Mesothelial cell of epicardium (in vitro differentiated cells): ENCODE results near the gene DCT. TPM values are rescaled to one million over a fixed set of nuclear protein-coding genes. Genes with fewer than 3 reads are reported as not detected.

Experiments
- DNase-seq, 2 experiments: peaks; one replicate each; pipeline ENCODE4 v3.0.0; 2021; ENCODE audit warnings: low spot score in 2 of 2; ENCODE audit not compliant: unreplicated experiment in 2 of 2
- H3K27ac Mint-ChIP-seq: 2 replicates; pipeline ENCODE4 v1.8.0; 2021; ENCODE audit warnings: mixed read lengths
- H3K27me3 Mint-ChIP-seq: 2 replicates; pipeline ENCODE4 v1.8.0; 2021; ENCODE audit warnings: low read depth, mixed read lengths
- H3K36me3 Mint-ChIP-seq: 2 replicates; pipeline ENCODE4 v1.8.0; 2021; ENCODE audit warnings: mixed read lengths
- H3K4me1 Mint-ChIP-seq: 2 replicates; pipeline ENCODE4 v1.8.0; 2021; ENCODE audit warnings: mixed read lengths
- H3K4me3 Mint-ChIP-seq: 2 replicates; pipeline ENCODE4 v1.8.0; 2021; ENCODE audit warnings: mild to moderate bottlenecking, moderate library complexity, mixed read lengths
- H3K9me3 Mint-ChIP-seq: 2 replicates; pipeline ENCODE4 v1.8.0; 2021; ENCODE audit warnings: mixed read lengths
- CTCF ChIP-seq: fragments of 200-600 bp; sonication (generic); IDR thresholded peaks from one replicate; pipeline ENCODE4 v1.5.0; 2021; ENCODE audit warnings: antibody characterized with exemption; ENCODE audit not compliant: unreplicated experiment
- total RNA-seq: library from RNA; stranded (reverse); gene quantifications from 3 replicates; pipeline ENCODE4 v1.2.1, GENCODE V29; 2021

DCT gene
- total RNA-seq, 1 donor from 2014 or later, result 0.04 TPM

- no peak overlapping the region for H3K27ac Mint-ChIP-seq
- peaks cover 46% of the 10 kb centered on the region for H3K4me1 Mint-ChIP-seq
- no peak overlapping the region for H3K4me3 Mint-ChIP-seq
- H3K9me3 Mint-ChIP-seq, result peaks cover 14% of the 10 kb centered on the region
- no peak for DNase-seq
- peaks cover 7% of the 10 kb centered on the region for H3K36me3 Mint-ChIP-seq
- no peaks in the 10 kb centered on the region for H3K27me3 Mint-ChIP-seq
- no peak for TF ChIP-seq CTCF
These were observed 65.9 kb downstream of the DCT start for GRCh38 chr13:94413598-94413944.

GRCh38 chr13:94412870-94413597 lies 66.4 kb downstream of the DCT start:
- peaks cover 46% of the 10 kb centered on the region for H3K4me1 Mint-ChIP-seq
- peaks cover 7% of the 10 kb centered on the region for H3K36me3 Mint-ChIP-seq
- DNase-seq, result no peak
- no peak overlapping the region for H3K4me3 Mint-ChIP-seq
- H3K9me3 Mint-ChIP-seq, result peaks cover 14% of the 10 kb centered on the region
- H3K27ac Mint-ChIP-seq, result no peak overlapping the region
- no peak for TF ChIP-seq CTCF
- H3K27me3 Mint-ChIP-seq, result no peaks in the 10 kb centered on the region

- H3K36me3 Mint-ChIP-seq, result peaks cover 7% of the 10 kb centered on the region
- DNase-seq, result no peak
- peaks cover 46% of the 10 kb centered on the region for H3K4me1 Mint-ChIP-seq
- H3K27ac Mint-ChIP-seq, result no peak overlapping the region
- H3K4me3 Mint-ChIP-seq, result no peak overlapping the region
- H3K9me3 Mint-ChIP-seq, result peaks cover 5% of the 10 kb centered on the region
- TF ChIP-seq CTCF, result no peak
- no peaks in the 10 kb centered on the region for H3K27me3 Mint-ChIP-seq
These were observed 67.7 kb downstream of the DCT start for GRCh38 chr13:94411747-94412146.

- no peaks in the 10 kb centered on the region for H3K27me3 Mint-ChIP-seq
- no peak for TF ChIP-seq CTCF
- peaks cover 14% of the 10 kb centered on the region for H3K36me3 Mint-ChIP-seq
- H3K4me1 Mint-ChIP-seq, result peaks cover 17% of the 10 kb centered on the region
- peaks cover 5% of the 10 kb centered on the region for H3K9me3 Mint-ChIP-seq
- DNase-seq, result no peak
- no peak overlapping the region for H3K27ac Mint-ChIP-seq
- H3K4me3 Mint-ChIP-seq, result no peak overlapping the region
These were observed 71.0 kb downstream of the DCT start for GRCh38 chr13:94408314-94409036.

GRCh38 chr13:94400874-94401273 lies 78.6 kb downstream of the DCT start:
- Mint-ChIP-seq H3K36me3 (peaks cover 59% of the 10 kb centered on the region), H3K27me3 (no peaks in the 10 kb centered on the region), H3K4me1 (no peaks in the 10 kb centered on the region), H3K27ac (no peak overlapping the region), H3K9me3 (peaks cover 21% of the 10 kb centered on the region), H3K4me3 (no peak overlapping the region)
- no peak for TF ChIP-seq CTCF
- DNase-seq, result no peak
